IPS DF 4.7 (cell line): ENCODE measurements around the gene C2CD3.
A peak's percentile ranks its signal among the peaks of the same experiment; 100 is the strongest.

ENCODE experiments used
- DNase-seq: peaks from one replicate; pipeline ENCODE4 v3.0.0-alpha.2; 2013; ENCODE audit warnings: low spot score; ENCODE audit errors: extremely low read depth

Gene C2CD3

DNA sequence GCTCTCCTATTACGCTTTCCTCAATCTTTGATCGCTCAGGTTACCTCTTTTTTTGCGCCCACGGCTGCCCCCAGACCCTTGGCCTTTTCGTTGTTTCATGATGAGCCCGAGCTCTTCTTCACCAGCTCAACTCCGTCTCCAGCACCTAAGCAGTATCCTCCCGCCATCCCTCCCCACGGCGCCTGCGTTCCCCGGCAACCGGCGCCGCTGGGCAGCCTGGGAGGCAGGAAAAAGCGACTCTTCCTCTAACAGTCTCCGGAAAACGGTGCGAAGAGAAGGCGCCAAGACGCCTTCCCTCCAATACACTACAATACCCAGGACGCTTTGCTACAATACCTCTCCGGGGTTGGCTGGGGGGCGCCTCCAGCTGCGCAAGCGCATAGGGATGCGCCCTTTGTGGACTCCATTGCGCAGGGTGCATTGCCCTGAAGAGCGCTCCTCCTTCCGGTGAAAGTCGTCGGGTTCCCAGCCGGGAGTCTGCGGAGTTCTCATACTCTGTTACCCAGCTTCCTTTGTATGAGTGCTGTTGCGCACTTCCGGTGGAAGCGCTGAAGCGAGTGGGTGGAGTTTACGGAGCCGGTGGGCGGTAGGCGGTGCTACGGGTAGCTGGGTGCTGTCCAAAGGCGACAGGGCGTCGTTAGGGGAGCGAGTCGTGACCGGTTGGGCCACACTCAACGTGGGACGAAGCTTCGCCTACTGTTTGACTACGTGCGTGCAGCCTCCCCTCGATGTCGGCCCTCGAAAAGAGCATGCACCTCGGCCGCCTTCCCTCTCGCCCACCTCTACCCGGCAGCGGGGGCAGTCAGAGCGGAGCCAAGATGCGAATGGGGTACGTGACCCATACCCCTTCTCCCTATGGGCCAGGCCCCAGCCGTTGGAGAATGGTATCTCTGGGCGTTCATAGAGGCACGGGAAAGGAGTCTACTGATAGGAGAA is at the start of gene C2CD3, which contains the start of gene PPME1:
Gene C2CD3, minus strand, starts transcription at position 309 of the 936 bp plus-strand sequence. Its CDS starts 210 bp downstream, at position 99.
Gene PPME1, plus strand, starts transcription at position 596 of the 936 bp plus-strand sequence. Its CDS starts 133 bp downstream, at position 729.
- peak; percentile 98 for DNase-seq

- DNase-seq = no peak
These were observed 49.6 kb upstream of the C2CD3 start for GRCh38 chr11:74220376-74220775.

GRCh38 chr11:74212533-74212932 is 41.7 kb upstream of the C2CD3 start:
- DNase-seq = no peak

GRCh38 chr11:74208507-74208906 is 37.7 kb upstream of the C2CD3 start:
- DNase-seq = no peak

DNA sequence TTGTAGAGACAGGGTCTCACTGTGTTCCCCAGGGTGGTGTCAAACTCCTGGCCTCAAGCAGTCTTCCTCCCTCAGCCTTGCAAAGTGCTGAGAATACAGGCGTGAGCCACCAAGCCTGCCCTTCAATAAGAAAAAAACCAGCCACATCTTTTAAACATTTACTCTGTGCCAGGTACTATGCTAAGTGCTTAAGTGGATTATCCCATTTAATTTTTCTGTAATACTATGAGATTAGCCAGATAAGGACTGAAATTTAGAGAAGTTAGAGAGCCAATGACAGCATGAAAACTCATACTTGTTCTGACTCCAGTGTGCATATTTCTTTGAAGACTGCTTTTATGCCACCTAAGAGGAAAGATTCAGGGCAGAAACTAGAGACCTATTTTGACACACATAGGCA is 35.9 kb upstream of the C2CD3 start:
- DNase-seq = no peak

GRCh38 chr11:74205181-74205580 is 34.4 kb upstream of the C2CD3 start:
- DNase-seq = no peak

DNA sequence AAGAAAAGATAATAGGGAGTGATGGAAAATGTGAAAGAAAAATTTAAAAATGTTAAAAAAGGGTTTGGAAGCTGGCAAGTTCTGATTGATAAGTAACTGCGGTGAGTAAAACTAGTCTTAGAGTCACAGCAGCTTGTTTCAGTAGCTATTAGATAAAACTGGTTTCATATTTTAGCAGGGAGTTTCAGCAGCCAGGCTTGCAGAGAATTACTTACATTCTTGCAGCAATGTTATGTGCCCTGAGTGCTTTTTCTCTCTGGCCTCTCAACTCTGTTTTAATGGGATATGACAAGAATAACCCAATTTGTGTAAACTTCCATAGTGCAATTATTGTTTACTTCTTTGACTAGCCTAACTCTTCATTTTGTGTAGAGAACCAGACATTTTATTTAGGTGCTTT is 33.9 kb upstream of the C2CD3 start:
- no peak for DNase-seq

GRCh38 chr11:74203966-74204365 is 33.2 kb upstream of the C2CD3 start:
- DNase-seq = no peak

DNA sequence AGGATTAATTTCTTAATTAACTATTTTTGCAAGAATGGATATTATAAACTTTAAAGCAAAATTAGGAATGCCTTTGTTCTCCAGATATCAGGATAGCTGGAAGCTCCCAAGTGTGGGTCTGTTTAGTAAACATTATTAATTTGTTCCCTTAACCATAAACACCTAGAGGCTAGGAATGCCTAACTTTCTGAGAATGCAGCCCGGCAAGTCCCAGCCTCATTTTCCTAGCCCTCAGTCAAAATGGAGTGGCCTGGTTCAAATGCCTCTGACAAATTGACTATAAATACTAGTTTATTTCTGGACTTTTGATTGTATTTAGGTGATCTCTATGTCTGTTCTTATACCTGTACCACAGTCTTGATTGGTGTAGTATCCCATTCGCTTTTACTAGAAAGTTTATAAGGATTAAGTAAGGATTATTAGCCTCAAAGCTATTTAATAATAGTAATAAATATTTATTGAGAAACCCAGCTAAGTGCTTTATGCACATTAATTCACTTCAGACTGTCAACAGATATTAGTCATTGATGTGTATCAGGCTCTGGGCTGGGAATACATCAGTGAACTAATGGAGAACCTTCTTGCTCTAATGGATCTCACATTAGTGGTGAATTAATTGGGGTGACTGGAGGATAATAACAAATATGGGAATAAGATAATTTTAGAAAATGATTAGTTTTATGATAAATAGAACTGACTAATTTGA is 26.1 kb upstream of the C2CD3 start:
- no peak for DNase-seq

DNA sequence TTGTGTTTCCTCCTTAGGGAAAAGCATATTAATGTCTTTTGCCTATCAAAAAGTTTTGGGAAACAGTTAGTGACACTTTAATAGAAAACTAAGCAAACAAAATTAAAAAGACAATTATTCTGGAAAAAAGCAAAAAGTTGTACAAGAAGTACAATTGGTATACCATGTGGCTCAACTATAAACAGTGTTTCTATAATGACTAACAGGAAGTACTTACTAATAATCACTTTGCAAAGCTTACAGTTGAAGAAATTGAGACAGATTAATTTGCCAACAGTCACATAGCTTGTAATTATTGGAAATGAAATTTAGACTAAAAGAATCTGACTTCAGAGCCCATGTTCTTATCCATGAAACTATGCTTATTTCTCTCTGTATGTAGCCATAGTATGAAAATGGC is 25.0 kb upstream of the C2CD3 start:
- no peak for DNase-seq

GRCh38 chr11:74185695-74186094 is 14.9 kb upstream of the C2CD3 start:
- DNase-seq = no peak

DNA sequence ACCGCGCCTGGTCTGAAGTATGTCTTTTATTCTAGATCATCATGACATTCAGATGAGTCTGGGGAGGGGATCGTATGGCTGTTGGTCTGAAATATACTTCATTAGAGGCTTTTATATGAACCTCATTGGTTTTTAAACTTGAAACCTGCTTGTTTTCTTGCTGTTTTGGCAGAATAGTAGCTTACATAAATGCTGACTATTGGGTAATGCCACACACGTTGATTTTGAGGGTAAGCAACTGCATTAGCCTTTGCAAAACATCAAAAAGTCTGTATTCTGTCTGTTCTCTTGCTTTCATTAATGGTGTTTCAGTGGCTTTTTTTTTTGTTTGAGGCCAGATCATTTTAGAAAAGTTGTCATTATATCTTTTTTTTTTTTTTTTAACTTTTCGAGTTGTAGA is 14.5 kb upstream of the C2CD3 start:
- DNase-seq = no peak

GRCh38 chr11:74182635-74183034 is 11.8 kb upstream of the C2CD3 start:
- DNase-seq = no peak

DNA sequence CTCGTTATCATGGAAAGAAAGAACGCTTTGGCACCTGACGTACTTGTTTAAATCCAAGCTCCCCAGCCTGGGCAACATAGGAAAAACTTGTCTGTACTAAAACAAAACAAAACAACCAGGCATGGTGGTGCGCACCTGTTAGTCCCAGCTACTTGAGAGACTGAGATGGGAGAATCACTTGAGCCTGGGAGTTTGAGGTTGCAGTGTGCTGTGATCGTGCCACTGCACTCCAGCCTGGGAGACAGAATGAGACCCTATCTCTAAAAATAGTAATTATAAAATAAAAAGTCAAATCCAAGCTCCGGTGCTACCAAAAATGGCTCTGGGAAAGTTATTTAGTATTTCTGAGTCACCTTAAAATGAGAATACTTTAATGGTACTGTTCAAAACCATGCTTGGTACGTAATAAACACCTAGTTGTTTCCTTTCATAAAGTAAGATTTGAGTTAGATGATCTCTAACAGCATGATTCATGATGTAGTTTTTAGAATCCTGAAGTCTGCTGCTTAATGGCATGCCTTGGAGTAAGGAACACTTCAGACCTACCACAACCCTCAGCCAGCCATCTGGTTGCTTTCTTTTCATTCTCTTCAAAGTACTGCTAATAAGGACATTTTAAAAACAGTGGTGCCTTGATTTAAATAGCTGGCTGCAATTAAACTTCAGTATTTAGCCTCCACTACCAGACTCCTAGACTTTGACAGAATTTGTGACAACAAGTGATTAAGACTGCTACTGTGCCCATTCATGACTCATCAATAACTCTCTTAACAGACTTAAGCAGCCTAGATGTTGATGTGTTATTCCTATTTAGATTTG is 8.6 kb upstream of the C2CD3 start:
- DNase-seq = no peak

DNA sequence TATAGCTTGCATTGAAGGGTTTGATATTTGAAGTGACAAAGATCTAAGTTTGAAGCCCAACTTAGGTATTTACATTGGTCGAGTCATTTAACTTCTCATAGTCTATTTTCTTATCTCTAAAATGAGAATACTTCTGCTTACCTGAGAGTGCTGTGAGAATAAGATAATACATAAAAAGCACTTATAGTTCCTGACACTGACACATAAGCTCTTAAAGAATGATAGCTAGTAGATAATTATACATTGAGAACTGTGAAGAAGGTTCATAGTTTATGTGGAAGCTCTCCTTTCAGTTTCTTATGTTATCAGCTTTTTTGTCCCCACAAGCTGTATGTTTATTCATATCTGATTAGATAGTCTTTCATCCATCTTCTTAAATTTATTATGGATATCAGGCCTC is 5.1 kb upstream of the C2CD3 start:
- no peak for DNase-seq

DNA sequence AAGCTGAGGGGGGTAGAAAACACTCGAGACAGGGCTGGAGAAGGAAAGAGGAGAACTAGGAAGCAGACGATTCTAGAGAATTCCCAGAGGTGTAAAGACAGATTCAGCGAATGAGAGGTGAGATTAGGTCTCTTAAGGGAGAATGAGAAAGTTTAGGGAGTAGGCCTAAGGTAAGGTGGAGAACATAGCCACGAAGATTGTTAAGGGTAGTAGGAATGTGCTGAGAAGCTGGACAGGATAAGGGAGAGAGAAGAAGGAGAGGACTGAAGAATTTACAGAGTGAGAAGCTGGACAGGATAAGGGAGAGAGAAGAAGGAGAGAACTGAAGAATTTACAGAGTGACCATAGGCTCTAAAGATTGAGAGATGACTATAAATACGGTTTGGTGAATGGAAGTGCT is 1.2 kb upstream of the C2CD3 start:
- DNase-seq = no peak

- DNase-seq = no peak
These were observed 797 bp upstream of the C2CD3 start for GRCh38 chr11:74171630-74171968.

DNA sequence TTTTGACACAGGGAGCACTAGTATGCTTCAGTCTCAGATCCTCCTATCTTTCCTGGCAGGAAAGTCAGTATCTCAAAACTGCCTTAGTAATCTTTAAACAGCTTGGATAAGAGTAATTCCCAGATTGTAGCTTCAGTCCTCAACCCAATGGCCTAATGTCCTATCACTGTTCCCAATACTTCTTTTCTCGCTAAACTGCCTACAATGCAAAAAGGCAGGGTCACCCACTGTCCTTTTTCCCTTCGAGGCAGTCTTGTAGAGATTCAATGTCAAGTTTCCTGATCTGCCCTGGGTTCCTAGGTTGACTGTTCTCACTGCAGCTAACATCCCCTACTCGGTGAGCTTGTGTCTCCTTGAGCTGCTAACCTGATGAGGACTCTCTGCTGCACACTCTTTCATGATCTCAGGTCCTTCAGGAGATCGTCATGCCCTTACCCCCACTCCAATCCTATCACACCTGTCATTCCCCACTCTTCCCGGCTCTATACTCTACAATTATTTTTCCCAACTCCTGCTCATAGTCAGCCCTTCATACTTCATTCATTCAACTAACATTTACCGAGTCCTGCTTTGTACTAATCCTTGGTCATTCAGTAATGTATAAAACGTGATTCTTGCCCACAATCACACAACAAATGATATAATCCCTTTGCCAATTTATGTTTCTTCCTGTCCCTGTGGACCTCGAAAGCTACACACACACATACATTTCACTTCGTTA is 904 bp downstream of the C2CD3 start:
- DNase-seq = no peak

DNA sequence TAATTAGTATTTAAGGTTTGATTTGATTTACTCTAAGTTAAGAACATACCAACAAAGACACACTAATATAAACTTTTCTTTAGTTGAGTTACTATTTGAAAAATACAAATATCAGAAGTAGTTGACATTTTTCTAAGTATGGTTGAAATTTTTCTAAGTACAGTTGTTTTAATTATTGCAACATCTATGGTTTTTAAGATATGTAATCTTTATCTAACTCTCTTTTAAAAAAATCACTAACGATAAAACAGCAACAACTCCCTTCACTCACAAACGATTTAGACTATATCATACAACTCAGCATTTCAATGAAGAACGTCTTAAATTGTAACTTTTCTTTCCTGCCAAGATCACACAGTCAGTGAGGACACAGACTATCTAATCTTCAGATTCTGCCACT is 2.0 kb downstream of the C2CD3 start:
- no peak for DNase-seq

- no peak for DNase-seq
These were observed 7.9 kb downstream of the C2CD3 start for GRCh38 chr11:74162681-74163467.
